ENCODE measurements around the gene RHBDF1. TPM values are rescaled to one million over a fixed set of nuclear protein-coding genes. Genes with fewer than 3 reads are reported as not detected.

Gene RHBDF1
- polyA plus RNA-seq, 1 donor from 2014 or later: 0.21 TPM

GRCh38 chr16:92431-93339 is 20.3 kb upstream of the RHBDF1 start:
- no peak overlapping the region for H3K9ac ChIP-seq (ENCODE audit: low read length)

More at GRCh38 chr16:92431-93339, 20.3 kb upstream of the RHBDF1 start:
- no peaks in the 10 kb centered on the region for H3K9me3 ChIP-seq (ENCODE audit: low read length)
- no peaks in the 10 kb centered on the region for H3F3A ChIP-seq (ENCODE audit: insufficient read depth, low read length, poor library complexity, severe bottlenecking)
- no peak overlapping the region for H3K4me2 ChIP-seq (ENCODE audit: low read length)
- no peaks in the 10 kb centered on the region for H3K36me3 ChIP-seq (ENCODE audit: insufficient read depth, low read length)
- H3K9me2 ChIP-seq (ENCODE audit: insufficient read depth, low read length): no peaks in the 10 kb centered on the region
- H4K20me1 ChIP-seq (ENCODE audit: insufficient read depth): no peaks in the 10 kb centered on the region
- H3K4me3 ChIP-seq (ENCODE audit: low read length): no peak overlapping the region
- TF ChIP-seq RAD21 (conservative IDR thresholded peaks at IDR 0.05) (no peak), MXI1 (conservative IDR thresholded peaks at IDR 0.05; ENCODE audit: poor library complexity, severe bottlenecking) (no peak), CTCF (IDR thresholded peaks at IDR 0.05; ENCODE audit: poor library complexity, severe bottlenecking) (no peak), EZH2 (IDR thresholded peaks at IDR 0.05; ENCODE audit: borderline replicate concordance, insufficient read depth, low read length, poor library complexity, severe bottlenecking) (no peak), SMC3 (conservative IDR thresholded peaks at IDR 0.05; ENCODE audit: poor library complexity) (no peak), EP300 (conservative IDR thresholded peaks at IDR 0.05; ENCODE audit: poor library complexity, severe bottlenecking) (no peak), TAF1 (IDR thresholded peaks at IDR 0.05; ENCODE audit: low read depth) (no peak), POLR2AphosphoS5 (IDR thresholded peaks at IDR 0.05) (no peak), REST (IDR thresholded peaks at IDR 0.05; ENCODE audit: borderline replicate concordance) (no peak)
- H3K27ac ChIP-seq (ENCODE audit: low read length): no peak overlapping the region
- H3K79me2 ChIP-seq (replicated peaks; ENCODE audit: insufficient read depth, low read length): no peaks in the 10 kb centered on the region
- H3K27me3 ChIP-seq (ENCODE audit: insufficient read depth, low read depth, low read length): no peaks in the 10 kb centered on the region
- H2AFZ ChIP-seq (ENCODE audit: low read depth, low read length): no peak overlapping the region
